Measurements from ENCODE around the gene CFAP54.

GRCh38 chr12:96454396-96454795 is 35.0 kb upstream of the CFAP54 start:
- TF ChIP-seq CTCF (conservative IDR thresholded peaks at IDR 0.05 in 1 of 2, IDR thresholded peaks at IDR 0.05 in 1 of 2; ENCODE audit: extremely low read depth in 1 of 2, insufficient read depth in 1 of 2, low read depth in 1 of 2, low read length in 2 of 2) (no peak), EZH2 (IDR thresholded peaks at IDR 0.05; ENCODE audit: borderline replicate concordance, low read length) (no peak)

Data from mammary epithelial cell (primary cell).